Cardiac fibroblast (primary cell): ENCODE measurements around the gene IGSF9.

Source experiments
- DNase-seq, 2 donors: peaks; one replicate each; pipeline versions ENCODE4 v3.0.0 to v3.0.0-alpha.2; 2010; ENCODE audit warnings: low read depth in 2 of 2
- H3K4me3 ChIP-seq, 2 donors: replicated peaks in 1 of 2; 1 replicate in 1 of 2; 2 replicates in 1 of 2; pipeline ENCODE4 v1.5.1; 2011; ENCODE audit warnings: low read depth in 2 of 2, low read length in 2 of 2, mild to moderate bottlenecking in 2 of 2, moderate library complexity in 1 of 2
- CTCF ChIP-seq: IDR thresholded peaks from one replicate; pipeline ENCODE4 v1.5.1; 2011; ENCODE audit warnings: low read depth, mild to moderate bottlenecking, low read length, inconsistent platforms

Gene IGSF9

GRCh38 chr1:159942632-159943277 lies 2.7 kb downstream of the IGSF9 start:
- no peak for DNase-seq
- no peak for TF ChIP-seq CTCF
- no peak overlapping the region for H3K4me3 ChIP-seq

- no peak for DNase-seq
- TF ChIP-seq CTCF = no peak
These were observed 3.5 kb downstream of the IGSF9 start for GRCh38 chr1:159941591-159942560.

GRCh38 chr1:159941141-159941540 lies 4.3 kb downstream of the IGSF9 start:
- H3K4me3 ChIP-seq = no peak overlapping the region
- no peak for TF ChIP-seq CTCF

More at GRCh38 chr1:159941591-159942560, 3.5 kb downstream of the IGSF9 start:
- no peak overlapping the region for H3K4me3 ChIP-seq

GRCh38 chr1:159940006-159940620 lies 5.3 kb downstream of the IGSF9 start:
- no peak for DNase-seq
- no peak overlapping the region for H3K4me3 ChIP-seq
- no peak for TF ChIP-seq CTCF

More at GRCh38 chr1:159941141-159941540, 4.3 kb downstream of the IGSF9 start:
- no peak for DNase-seq

- no peak overlapping the region for H3K4me3 ChIP-seq
- TF ChIP-seq CTCF = no peak
- DNase-seq = no peak
These were observed 5.8 kb downstream of the IGSF9 start for GRCh38 chr1:159939678-159940002.

- H3K4me3 ChIP-seq = no peak overlapping the region
- no peak for TF ChIP-seq CTCF
- no peak for DNase-seq
These were observed 6.3 kb downstream of the IGSF9 start for GRCh38 chr1:159938905-159939677.
